ENCODE results near the gene INS.

INS gene

DNA sequence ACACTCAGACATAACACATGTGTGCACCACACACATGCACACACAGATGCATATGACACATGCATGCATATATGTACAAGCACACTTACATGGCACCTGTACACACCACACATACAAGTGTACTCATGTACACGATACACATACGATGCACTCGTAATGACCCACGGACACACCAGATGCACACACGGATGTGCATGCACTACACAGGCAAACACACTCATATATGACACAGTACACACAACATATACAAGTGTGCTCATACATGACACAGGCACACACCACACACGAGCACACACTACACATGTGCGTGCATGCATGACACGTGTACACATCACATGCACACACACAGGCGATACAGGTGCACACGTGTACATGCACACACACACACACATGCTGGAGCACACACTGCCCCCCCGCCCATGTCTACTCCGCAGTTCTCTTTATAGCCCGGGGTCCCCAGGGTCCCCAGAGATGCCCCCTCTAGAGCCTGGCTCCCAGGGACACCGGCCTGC lies 15.4 kb upstream of the INS start:
- no peak overlapping the region for H3K27ac ChIP-seq (ENCODE audit: low read depth, low read length)
- no peaks in the 10 kb centered on the region for H3K27me3 ChIP-seq (ENCODE audit: control insufficient read depth, low read length)
- H3K36me3 ChIP-seq (ENCODE audit: control insufficient read depth, low read length), result no peaks in the 10 kb centered on the region
- no peak overlapping the region for H3K4me2 ChIP-seq (ENCODE audit: low read length)
- H4K20me1 ChIP-seq (ENCODE audit: control insufficient read depth, insufficient read depth, low read depth, low read length), result no peaks in the 10 kb centered on the region
- no peak overlapping the region for H3K4me3 ChIP-seq (ENCODE audit: low read length)
- no peak for TF ChIP-seq EZH2phosphoT487 (IDR thresholded peaks at IDR 0.05; ENCODE audit: borderline replicate concordance, low read length)
- no peaks in the 10 kb centered on the region for H3F3A ChIP-seq (ENCODE audit: control insufficient read depth, insufficient read depth)
- no peaks in the 10 kb centered on the region for H3K9me2 ChIP-seq (replicated peaks; ENCODE audit: control insufficient read depth, low read length)
- H3K79me2 ChIP-seq (ENCODE audit: control insufficient read depth, low read length), result no peaks in the 10 kb centered on the region
- no peaks in the 10 kb centered on the region for H3K4me1 ChIP-seq (ENCODE audit: control insufficient read depth, low read length)
- H3K9me3 ChIP-seq (ENCODE audit: control insufficient read depth, insufficient read depth, low read length), result no peaks in the 10 kb centered on the region

DNA sequence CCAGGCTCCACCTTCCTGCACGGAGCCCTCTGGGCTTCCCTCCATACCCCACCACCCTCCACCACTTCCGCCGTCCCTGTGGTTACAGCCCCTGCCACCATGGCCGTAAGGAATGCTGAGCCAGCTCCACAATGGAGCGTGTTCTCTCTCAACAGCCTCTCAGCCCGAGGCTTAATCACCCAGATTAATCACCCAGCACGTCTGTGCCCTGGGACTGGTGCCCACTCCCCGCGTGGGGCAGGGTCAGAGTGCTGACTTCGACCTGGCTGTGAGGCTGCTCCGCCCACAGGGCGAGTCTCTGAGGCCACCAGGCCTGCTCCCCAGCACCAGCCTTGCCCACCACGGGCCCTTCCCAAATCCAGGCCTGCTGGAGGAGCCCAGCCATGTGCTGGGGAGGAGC lies 14.7 kb upstream of the INS start:
- H3F3A ChIP-seq (ENCODE audit: control insufficient read depth, insufficient read depth), result no peaks in the 10 kb centered on the region
- H4K20me1 ChIP-seq (ENCODE audit: control insufficient read depth, insufficient read depth, low read depth, low read length), result no peaks in the 10 kb centered on the region
- no peaks in the 10 kb centered on the region for H3K9me3 ChIP-seq (ENCODE audit: control insufficient read depth, insufficient read depth, low read length)
- H3K4me3 ChIP-seq (ENCODE audit: low read length), result no peak overlapping the region
- no peaks in the 10 kb centered on the region for H3K9me2 ChIP-seq (replicated peaks; ENCODE audit: control insufficient read depth, low read length)
- no peaks in the 10 kb centered on the region for H3K4me1 ChIP-seq (ENCODE audit: control insufficient read depth, low read length)
- H3K27me3 ChIP-seq (ENCODE audit: control insufficient read depth, low read length), result no peaks in the 10 kb centered on the region
- H3K79me2 ChIP-seq (ENCODE audit: control insufficient read depth, low read length), result no peaks in the 10 kb centered on the region
- no peak overlapping the region for H3K27ac ChIP-seq (ENCODE audit: low read depth, low read length)
- no peak overlapping the region for H3K4me2 ChIP-seq (ENCODE audit: low read length)
- H3K36me3 ChIP-seq (ENCODE audit: control insufficient read depth, low read length), result no peaks in the 10 kb centered on the region
- no peak for TF ChIP-seq EZH2phosphoT487 (IDR thresholded peaks at IDR 0.05; ENCODE audit: borderline replicate concordance, low read length)
- TF ChIP-seq, protein P1, sequence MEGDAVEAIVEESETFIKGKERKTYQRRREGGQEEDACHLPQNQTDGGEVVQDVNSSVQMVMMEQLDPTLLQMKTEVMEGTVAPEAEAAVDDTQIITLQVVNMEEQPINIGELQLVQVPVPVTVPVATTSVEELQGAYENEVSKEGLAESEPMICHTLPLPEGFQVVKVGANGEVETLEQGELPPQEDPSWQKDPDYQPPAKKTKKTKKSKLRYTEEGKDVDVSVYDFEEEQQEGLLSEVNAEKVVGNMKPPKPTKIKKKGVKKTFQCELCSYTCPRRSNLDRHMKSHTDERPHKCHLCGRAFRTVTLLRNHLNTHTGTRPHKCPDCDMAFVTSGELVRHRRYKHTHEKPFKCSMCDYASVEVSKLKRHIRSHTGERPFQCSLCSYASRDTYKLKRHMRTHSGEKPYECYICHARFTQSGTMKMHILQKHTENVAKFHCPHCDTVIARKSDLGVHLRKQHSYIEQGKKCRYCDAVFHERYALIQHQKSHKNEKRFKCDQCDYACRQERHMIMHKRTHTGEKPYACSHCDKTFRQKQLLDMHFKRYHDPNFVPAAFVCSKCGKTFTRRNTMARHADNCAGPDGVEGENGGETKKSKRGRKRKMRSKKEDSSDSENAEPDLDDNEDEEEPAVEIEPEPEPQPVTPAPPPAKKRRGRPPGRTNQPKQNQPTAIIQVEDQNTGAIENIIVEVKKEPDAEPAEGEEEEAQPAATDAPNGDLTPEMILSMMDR (IDR thresholded peaks at IDR 0.05; ENCODE audit: low read depth, low read length, poor library complexity, severe bottlenecking), result no peak

DNA sequence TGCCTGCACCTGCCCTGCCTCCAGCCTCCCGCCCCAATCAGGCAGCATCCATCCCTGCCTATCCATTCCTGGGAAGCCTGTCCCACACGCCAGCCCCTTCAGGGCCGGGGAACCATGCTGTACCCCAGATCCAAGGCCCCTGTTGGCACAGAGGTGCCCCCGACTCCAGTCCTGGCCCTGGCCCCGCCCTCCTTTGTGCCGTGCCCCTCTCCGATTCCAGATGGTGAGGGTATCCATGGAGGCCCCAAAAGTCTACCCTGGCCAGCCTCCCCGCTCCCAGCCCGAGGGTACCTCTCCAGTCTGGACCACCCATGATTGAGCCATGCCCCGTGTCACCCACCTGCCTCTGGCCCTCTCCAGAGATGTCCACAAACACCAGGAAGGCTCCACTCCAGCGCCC lies 13.4 kb upstream of the INS start:
- Histone ChIP-seq H3K27ac (ENCODE audit: low read depth, low read length) (no peak overlapping the region), H3K36me3 (ENCODE audit: control insufficient read depth, low read length) (no peaks in the 10 kb centered on the region), H3K4me1 (ENCODE audit: control insufficient read depth, low read length) (no peaks in the 10 kb centered on the region), H3K4me3 (ENCODE audit: low read length) (no peak overlapping the region), H3K9me2 (replicated peaks; ENCODE audit: control insufficient read depth, low read length) (no peaks in the 10 kb centered on the region), H3K27me3 (ENCODE audit: control insufficient read depth, low read length) (no peaks in the 10 kb centered on the region), H3K79me2 (ENCODE audit: control insufficient read depth, low read length) (no peaks in the 10 kb centered on the region), H3K4me2 (ENCODE audit: low read length) (no peak overlapping the region), H4K20me1 (ENCODE audit: control insufficient read depth, insufficient read depth, low read depth, low read length) (no peaks in the 10 kb centered on the region), H3F3A (ENCODE audit: control insufficient read depth, insufficient read depth) (no peaks in the 10 kb centered on the region), H3K9me3 (ENCODE audit: control insufficient read depth, insufficient read depth, low read length) (no peaks in the 10 kb centered on the region)
- TF ChIP-seq, protein P1 (IDR thresholded peaks at IDR 0.05; ENCODE audit: low read depth, low read length, poor library complexity, severe bottlenecking), result no peak
- no peak for TF ChIP-seq EZH2phosphoT487 (IDR thresholded peaks at IDR 0.05; ENCODE audit: borderline replicate concordance, low read length)

DNA sequence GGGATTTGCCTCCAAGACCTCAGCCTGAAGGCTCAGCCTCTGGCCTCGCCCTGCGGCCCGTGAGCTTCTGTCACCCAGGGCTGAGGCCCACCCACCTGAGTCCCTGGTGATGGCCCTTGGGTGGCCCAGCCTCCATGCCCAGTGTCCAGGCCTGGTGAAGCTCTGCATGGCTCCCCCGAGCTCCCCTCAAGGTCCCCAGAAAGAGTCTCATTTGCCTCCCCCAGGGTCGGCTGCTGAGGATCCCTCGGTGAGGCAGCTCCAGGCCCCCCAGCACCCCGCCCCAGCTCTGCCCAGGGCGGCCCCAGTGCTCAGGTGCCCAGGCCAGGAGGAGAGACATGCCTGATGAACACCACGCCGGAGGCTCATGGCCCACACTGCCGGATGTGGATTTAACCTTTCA lies 12.8 kb upstream of the INS start:
- no peaks in the 10 kb centered on the region for H3K36me3 ChIP-seq (ENCODE audit: control insufficient read depth, low read length)
- no peak overlapping the region for H3K4me3 ChIP-seq (ENCODE audit: low read length)
- no peak overlapping the region for H3K4me2 ChIP-seq (ENCODE audit: low read length)
- H3K4me1 ChIP-seq (ENCODE audit: control insufficient read depth, low read length), result no peaks in the 10 kb centered on the region
- TF ChIP-seq, protein P1 (IDR thresholded peaks at IDR 0.05; ENCODE audit: low read depth, low read length, poor library complexity, severe bottlenecking), result no peak
- TF ChIP-seq EZH2phosphoT487 (IDR thresholded peaks at IDR 0.05; ENCODE audit: borderline replicate concordance, low read length), result no peak
- no peak overlapping the region for H3K27ac ChIP-seq (ENCODE audit: low read depth, low read length)
- no peaks in the 10 kb centered on the region for H3K27me3 ChIP-seq (ENCODE audit: control insufficient read depth, low read length)
- H4K20me1 ChIP-seq (ENCODE audit: control insufficient read depth, insufficient read depth, low read depth, low read length), result no peaks in the 10 kb centered on the region
- H3K9me2 ChIP-seq (replicated peaks; ENCODE audit: control insufficient read depth, low read length), result no peaks in the 10 kb centered on the region
- no peaks in the 10 kb centered on the region for H3K9me3 ChIP-seq (ENCODE audit: control insufficient read depth, insufficient read depth, low read length)
- H3K79me2 ChIP-seq (ENCODE audit: control insufficient read depth, low read length), result no peaks in the 10 kb centered on the region
- no peaks in the 10 kb centered on the region for H3F3A ChIP-seq (ENCODE audit: control insufficient read depth, insufficient read depth)
